HFF-Myc (cell line): ENCODE measurements around the gene RFNG.

Experiments used
- DNase-seq: peaks from one replicate; pipeline ENCODE4 v3.0.0-alpha.2; 2011; ENCODE audit warnings: low read depth; ENCODE audit errors: extremely low read depth
- H3K4me3 ChIP-seq: replicated peaks from 2 replicates; pipeline ENCODE4 v1.5.1; 2011; ENCODE audit warnings: low read depth, mild to moderate bottlenecking, control low read depth, low read length
- TF ChIP-seq, protein P1 (sequence below): IDR thresholded peaks from 2 replicates; pipeline ENCODE4 v1.5.1; 2012; ENCODE audit warnings: mild to moderate bottlenecking, low read depth, low read length, control low read depth; ENCODE audit errors: missing control alignments

Gene RFNG

DNA sequence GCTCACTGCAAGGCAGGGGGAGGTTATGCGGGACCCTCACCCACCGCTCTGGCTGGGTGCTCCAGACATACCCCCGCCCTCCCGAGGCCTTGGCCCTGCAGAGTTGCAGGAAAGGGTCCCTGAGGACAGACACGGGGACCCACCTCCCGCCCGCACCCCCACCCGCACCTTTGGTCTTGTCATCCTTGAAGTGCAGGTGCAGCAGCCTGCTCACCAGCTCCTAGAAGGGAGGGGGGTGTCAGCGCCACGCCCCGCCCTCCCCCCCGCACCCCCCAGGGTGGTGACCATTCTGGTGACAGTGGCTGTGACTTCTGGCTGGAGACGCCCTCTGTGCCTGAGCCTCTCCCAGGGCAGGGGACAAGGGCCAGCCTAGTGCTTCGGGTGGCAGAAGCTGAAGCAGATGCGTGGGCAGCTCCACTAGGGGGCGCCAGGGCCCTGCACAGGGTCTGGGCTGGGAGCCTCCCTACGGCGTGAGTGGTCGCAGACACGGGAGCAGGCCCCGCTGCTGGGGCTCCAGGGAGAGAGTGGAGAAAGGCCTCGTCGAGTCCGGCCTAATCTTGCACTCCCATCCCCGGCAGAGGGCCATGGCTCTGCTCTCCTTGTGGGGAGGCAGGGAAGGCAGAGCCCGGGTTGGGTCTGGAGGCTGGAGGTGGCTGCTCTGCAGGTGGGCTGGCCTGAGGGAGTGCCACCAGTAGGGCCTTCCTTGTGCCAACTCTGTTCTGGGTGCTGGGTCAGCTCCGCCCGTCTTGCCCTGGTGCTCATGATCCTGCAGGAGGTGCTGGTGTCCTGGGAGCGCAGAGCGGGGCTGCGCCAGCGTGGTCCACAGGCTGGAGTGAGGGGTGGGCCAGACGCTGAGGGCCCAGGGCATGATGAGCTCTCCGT, 31.7 kb downstream of the RFNG start:
- no peak for DNase-seq
- no peak overlapping the region for H3K4me3 ChIP-seq

DNA sequence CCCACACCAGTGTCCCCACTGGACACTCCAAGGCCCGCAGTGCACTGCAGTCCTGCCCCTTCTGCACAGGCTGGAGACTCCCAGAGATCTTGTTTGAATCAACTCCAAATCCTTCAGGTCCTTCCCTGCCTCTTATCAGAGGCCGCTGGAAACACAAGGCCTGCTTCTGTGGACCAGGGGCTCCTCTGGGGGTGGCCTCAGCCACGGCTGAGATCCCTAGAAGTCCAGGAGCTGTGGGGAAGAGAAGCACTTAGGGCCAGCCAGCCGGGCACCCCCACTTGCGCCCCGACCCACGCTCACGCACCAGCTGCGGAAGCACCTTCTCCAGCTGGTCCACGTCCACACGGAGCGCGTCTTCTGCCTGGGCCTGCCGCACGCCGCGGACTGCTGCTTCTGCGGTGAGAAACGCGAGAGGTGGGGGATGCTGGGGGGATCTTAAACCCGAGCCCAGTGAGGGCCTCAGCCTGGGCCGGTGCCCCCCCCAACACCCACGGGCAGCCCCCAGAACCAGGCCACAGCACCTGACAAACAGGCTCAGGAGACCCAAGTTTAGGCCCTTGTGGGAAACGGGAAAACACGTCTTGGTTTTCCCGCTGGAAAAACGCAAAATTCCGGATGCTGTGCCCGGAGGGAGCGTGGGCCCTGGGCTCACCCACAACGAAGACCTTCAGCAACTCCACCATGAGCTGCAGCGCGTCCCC, 32.5 kb downstream of the RFNG start:
- no peak overlapping the region for H3K4me3 ChIP-seq
- TF ChIP-seq, protein P1, sequence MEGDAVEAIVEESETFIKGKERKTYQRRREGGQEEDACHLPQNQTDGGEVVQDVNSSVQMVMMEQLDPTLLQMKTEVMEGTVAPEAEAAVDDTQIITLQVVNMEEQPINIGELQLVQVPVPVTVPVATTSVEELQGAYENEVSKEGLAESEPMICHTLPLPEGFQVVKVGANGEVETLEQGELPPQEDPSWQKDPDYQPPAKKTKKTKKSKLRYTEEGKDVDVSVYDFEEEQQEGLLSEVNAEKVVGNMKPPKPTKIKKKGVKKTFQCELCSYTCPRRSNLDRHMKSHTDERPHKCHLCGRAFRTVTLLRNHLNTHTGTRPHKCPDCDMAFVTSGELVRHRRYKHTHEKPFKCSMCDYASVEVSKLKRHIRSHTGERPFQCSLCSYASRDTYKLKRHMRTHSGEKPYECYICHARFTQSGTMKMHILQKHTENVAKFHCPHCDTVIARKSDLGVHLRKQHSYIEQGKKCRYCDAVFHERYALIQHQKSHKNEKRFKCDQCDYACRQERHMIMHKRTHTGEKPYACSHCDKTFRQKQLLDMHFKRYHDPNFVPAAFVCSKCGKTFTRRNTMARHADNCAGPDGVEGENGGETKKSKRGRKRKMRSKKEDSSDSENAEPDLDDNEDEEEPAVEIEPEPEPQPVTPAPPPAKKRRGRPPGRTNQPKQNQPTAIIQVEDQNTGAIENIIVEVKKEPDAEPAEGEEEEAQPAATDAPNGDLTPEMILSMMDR: no peak
- no peak for DNase-seq

More for the DNA sequence above, 31.7 kb downstream of the RFNG start:
- TF ChIP-seq, protein P1: peak; percentile 79

DNA sequence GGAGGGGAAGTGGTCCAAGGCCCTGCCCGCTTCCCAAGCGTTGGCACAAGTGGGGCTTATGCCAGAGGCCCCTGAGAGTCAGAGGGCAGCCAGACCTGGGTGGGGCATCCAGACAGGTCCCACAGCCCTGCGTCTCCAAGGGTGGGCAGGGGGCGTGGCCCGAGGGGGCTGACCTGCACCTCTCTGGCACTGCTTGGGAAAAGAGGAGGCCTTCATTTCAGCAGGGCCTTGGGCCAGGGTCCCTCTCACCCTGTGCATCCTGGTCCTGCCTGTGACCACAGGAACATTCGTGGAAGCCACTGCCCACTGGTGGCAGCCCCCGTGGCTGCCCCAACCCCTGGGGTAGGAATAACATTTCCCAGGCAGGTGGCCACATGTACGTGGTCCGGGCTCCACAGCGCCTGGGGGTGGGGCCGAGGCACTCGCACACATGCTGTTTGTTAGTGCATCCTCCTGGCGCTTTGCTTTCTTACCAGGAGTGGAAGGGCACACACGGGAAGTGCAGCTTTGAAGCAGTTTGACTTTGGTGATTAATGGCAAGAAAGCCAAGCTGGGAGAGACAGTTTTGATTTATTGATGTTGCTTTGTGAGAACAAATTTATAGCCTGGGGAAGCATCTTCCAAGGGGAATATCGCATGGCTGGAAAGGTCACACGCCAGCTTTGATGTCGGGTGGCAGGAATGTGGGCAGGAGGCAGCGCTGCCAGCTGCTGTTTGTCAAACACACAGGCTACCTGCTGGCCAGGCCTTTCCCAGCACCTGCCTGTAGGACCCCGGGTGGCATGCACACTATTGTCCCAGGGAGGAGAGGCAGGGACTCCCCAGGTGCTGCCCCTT, 33.2 kb downstream of the RFNG start:
- no peak overlapping the region for H3K4me3 ChIP-seq
- TF ChIP-seq, protein P1: no peak
- DNase-seq: no peak

DNA sequence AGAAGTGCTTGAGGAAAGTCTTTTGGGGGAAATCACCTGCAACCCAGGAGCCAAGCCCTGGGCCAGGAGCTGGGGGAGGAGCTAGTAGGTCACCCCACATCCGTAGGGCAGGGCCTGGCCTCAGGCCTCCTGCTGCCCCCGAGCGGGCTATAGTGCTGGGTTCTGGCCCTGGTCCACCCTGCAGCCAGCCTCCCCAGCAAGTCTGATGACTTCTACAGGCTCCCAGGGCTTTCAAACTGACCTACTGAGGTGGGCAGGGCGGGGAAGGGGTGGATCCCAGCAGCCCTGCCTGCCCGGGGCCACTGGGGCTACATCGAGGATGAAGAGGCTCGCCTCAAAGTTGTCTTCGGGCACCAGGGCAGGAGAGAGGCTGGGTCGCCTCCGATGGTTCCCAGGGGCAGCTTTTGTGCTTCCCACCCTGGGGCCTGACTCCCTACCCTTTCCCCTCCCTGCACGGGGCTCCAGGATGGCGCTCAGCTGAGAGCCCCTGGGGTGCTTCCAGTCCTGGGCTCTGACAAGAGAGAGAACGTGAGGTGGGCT, 33.9 kb downstream of the RFNG start:
- TF ChIP-seq, protein P1: no peak
- DNase-seq: no peak
- H3K4me3 ChIP-seq: no peak overlapping the region

DNA sequence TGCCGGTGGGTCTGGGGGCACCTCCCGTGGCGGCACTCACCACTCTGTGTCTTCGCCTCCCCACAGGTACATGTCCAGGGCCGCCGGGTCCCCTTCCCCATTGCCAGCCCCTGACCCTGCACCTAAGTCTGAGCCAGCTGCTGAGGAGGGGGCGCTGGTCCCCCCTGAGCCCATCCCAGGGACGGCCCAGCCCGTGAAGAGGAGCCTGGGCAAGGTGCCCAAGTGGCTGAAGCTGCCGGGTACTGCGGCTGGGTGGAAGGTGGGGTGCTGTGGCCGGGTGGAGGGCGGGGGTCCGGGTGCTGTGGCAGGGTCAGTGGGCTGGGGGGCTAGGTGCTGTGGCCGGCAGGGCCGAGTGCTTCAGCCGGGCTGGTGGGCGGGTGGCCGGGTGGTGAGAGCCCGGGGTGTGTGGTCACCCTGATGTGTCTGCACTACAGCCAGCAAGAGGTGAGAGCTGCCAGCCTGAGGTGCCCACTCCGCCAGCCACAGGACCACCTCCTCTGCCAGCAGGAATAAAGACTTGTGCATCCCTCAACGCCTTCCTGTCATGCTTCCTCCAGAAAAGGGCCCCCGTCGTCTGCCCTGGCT, 34.6 kb downstream of the RFNG start:
- no peak for DNase-seq
- TF ChIP-seq, protein P1: no peak
- H3K4me3 ChIP-seq: no peak overlapping the region

DNA sequence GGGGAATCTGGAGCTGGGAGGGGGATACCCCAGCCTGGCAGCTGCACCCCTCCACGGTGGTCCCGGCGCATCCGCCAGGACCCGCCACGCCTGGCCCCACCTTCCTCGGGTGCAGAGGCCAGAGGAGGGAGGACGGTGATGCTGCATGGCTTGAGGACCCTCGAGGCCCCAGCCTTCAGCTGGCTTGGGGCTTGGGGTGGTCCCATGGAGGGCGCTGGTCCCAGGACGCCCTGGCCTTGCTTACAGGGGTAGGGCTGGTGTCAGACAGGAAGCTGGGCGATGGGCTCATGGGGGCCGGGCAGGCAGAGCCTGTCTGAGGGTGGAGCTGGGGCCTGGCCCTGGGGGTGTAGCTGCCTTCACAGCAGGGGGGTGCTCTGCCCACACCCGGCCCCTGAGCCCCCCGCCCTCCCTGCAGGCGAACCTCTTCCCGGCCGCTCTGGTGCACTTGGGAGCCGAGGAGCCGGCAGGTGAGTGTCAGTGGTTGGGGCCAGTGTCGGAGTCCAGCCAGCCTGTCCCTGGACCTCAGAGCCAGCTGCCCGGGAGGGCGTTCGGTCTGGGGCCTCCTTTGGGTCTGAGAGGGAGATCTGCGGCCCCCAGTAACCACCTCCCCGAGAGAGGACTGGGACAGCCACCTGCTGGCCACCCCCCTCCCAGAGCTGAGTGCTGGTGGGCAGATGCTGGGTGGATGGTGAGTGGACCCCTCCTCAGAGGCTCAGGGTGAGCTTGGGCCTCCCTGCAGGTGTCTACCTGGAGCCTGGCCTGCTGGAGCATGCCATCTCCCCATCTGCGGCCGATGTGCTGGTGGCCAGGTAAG, 35.3 kb downstream of the RFNG start:
- no peak overlapping the region for H3K4me3 ChIP-seq
- TF ChIP-seq, protein P1: no peak
- DNase-seq: no peak
